Naive B cell (primary cell): ENCODE data around the gene LRP3. TPM values are rescaled to one million over a fixed set of nuclear protein-coding genes. Genes with fewer than 3 reads are reported as not detected.
"Not testable (repeated sequence)": the region's sequence is repeated elsewhere in the genome, so short reads cannot be mapped to it uniquely, and the experiment has no call there.

Experiments
- ATAC-seq, 2 donors: fragments of 150-1000 bp; cut with Tn5 transposase; 2 replicates each; pipeline ENCODE4 v1.10.0; 2021; ENCODE audit warnings: low read depth in 2 of 2, mild to moderate bottlenecking in 2 of 2, moderate library complexity in 2 of 2
- DNase-seq: peaks from one replicate; pipeline ENCODE4 v3.0.0; 2022
- H3K27ac Mint-ChIP-seq, 6 donors: one replicate each; pipeline ENCODE4 v1.8.0; 2020 to 2022; ENCODE audit warnings: mild to moderate bottlenecking in 6 of 6, mixed read lengths in 6 of 6, moderate library complexity in 5 of 6, inconsistent platforms in 2 of 6
- H3K27me3 Mint-ChIP-seq, 3 donors: one replicate each; pipeline ENCODE4 v1.8.0; 2021 to 2022; ENCODE audit warnings: mixed read lengths in 3 of 3, mild to moderate bottlenecking in 1 of 3
- H3K36me3 Mint-ChIP-seq, 2 donors: one replicate each; pipeline ENCODE4 v1.8.0; 2020 to 2022; ENCODE audit warnings: mixed read lengths in 2 of 2, inconsistent platforms in 1 of 2, mild to moderate bottlenecking in 1 of 2
- H3K4me1 Mint-ChIP-seq, 3 donors: one replicate each; pipeline ENCODE4 v1.8.0; 2020 to 2022; ENCODE audit warnings: mixed read lengths in 3 of 3, inconsistent platforms in 1 of 3, mild to moderate bottlenecking in 1 of 3, moderate library complexity in 1 of 3
- H3K4me3 Mint-ChIP-seq, 8 donors: one replicate each; pipeline ENCODE4 v1.8.0; 2020 to 2022; ENCODE audit warnings: mild to moderate bottlenecking in 8 of 8, mixed read lengths in 8 of 8, moderate library complexity in 8 of 8, inconsistent platforms in 2 of 8
- H3K9me3 Mint-ChIP-seq, 7 donors: one replicate each; pipeline ENCODE4 v1.8.0; 2020 to 2022; ENCODE audit warnings: mixed read lengths in 7 of 7, mild to moderate bottlenecking in 5 of 7, inconsistent platforms in 2 of 7, moderate library complexity in 1 of 7
- polyA plus RNA-seq, 6 donors: library from polyadenylated mRNA; unstranded; fragments of 300-500 nt; fragmentation: Illumina TruSeq; gene quantifications; one replicate each; pipeline ENCODE4 v1.2.3, GENCODE V29; 2021; ENCODE audit warnings: low read depth in 6 of 6

LRP3 gene
- polyA plus RNA-seq, 6 donors from 2014 or later: not detected

DNA sequence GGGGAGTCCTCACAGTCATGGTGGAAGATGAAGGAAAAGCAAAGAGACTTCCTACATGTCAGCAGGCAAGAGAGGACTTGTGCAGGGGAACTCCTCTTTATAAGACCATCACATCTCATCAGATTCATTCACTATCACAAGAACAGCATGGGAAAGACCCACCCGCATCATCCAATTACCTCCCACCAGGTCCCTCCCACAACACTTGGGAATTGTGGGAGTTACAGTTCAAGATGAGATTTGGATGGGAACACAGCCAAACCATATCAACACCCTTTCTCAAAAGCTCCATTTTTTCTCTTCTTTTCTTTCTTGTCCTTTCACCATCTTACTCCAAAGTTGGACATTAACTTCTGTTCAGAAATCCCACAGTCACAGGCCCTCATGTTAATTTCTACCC lies 4.7 kb upstream of the LRP3 start:
- H3K9me3 Mint-ChIP-seq: no peaks in the 10 kb centered on the region
- DNase-seq (no peak), ATAC-seq (no peak)
- peaks cover 7 to 22% (median 9%) of the 10 kb centered on the region in 3 donors for H3K4me1 Mint-ChIP-seq
- H3K27me3 Mint-ChIP-seq: peaks cover 24 to 43% (median 41%) of the 10 kb centered on the region in 3 donors
- H3K27ac Mint-ChIP-seq: no peak overlapping the region
- H3K4me3 Mint-ChIP-seq: peak overlapping the region in 1 of 8 donors; percentile 45
- no peaks in the 10 kb centered on the region for H3K36me3 Mint-ChIP-seq

GRCh38 chr19:33191092-33191491 lies 3.0 kb upstream of the LRP3 start:
- DNase-seq, H3K27ac Mint-ChIP-seq, H3K36me3 Mint-ChIP-seq, H3K4me3 Mint-ChIP-seq, ATAC-seq, H3K9me3 Mint-ChIP-seq: not testable (repeated sequence)
- Mint-ChIP-seq H3K4me1 (peaks cover 4 to 20% (median 6%) of the 10 kb centered on the region in 3 donors), H3K27me3 (peaks cover 24 to 46% (median 43%) of the 10 kb centered on the region in 3 donors)

DNA sequence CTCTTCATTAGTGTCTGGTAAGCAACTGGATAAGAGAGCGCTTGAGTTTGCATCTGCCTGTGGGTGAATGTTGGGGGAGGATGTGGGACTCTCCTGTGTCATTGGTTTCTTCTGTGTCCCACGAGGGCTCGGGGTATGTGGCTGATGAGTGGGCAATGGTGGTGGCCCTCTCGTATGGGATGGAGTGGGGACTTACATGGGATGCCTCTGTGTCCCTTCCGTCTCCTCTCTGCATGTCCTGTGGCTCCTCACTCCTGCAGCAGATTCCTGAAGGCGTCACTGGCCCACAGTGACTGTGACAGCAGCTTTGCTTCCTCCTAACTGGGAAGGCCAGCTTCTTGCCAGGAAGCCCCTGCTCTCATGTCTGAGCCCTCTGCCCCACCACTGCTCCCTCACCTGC lies 2.6 kb upstream of the LRP3 start:
- no peak for ATAC-seq
- no peak for DNase-seq
- H3K4me3 Mint-ChIP-seq: no peak overlapping the region
- H3K4me1 Mint-ChIP-seq: peaks cover 2 to 15% (median 4%) of the 10 kb centered on the region in 3 donors
- H3K36me3 Mint-ChIP-seq: no peaks in the 10 kb centered on the region
- H3K27me3 Mint-ChIP-seq: peaks cover 24 to 48% (median 45%) of the 10 kb centered on the region in 3 donors
- no peaks in the 10 kb centered on the region for H3K9me3 Mint-ChIP-seq
- H3K27ac Mint-ChIP-seq: no peak overlapping the region

DNA sequence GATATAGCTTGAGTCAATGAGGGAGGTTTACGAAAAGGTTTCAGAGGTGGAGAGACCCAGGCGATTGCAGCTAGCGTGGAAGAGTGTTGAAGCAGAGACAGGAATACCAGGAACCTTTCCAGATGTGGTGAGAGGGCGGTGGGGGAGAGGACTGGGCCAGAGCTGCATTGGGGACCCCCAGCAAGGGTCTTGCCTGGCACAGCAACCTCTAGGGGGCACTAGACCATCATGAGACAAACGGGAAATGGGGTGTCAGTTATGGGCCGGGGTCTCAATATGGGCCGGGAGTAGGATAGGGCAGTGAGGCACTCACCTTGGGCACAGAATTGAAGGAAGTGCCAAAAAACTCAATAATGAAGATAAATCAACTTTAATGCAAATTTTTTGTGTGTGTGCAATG lies 2.1 kb upstream of the LRP3 start:
- Mint-ChIP-seq H3K36me3 (no peaks in the 10 kb centered on the region), H3K27me3 (peaks cover 29 to 54% (median 50%) of the 10 kb centered on the region in 3 donors), H3K9me3 (no peaks in the 10 kb centered on the region), H3K4me1 (peaks cover 0 to 10% (median 4%) of the 10 kb centered on the region in 3 donors), H3K4me3 (peak overlapping the region in 2 of 8 donors; percentile 27 to 34), H3K27ac (no peak overlapping the region)
- DNase-seq: no peak
- no peak for ATAC-seq

DNA sequence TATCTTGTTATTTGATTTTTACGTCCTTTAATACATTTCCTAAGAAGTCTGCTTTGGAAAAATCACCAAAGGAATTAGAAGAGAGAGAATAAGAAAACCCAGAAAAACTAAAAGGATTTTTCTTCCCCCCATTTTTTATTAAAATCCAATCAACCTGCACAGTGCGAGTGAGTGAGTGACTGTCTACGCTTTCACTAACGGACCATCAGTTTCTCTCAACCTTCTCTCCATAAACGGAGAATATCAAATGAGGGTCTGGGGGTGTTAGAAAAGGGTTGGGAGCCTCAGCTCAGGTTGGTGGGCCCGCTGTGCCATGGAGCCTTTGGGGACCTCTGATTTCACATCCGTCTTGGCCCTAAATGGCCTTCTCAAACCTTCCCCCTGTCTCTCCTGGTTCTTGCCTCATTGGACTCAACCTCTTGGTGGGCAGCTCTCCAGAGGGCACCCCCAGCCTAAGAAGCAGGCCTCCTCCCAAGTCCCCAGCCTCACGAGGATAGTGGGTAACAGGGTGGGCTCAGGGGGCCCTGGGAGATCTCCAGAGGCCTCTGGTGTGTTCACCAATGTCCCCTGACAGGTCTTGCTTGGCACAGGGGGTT lies 763 bp upstream of the LRP3 start:
- H3K27ac Mint-ChIP-seq: no peak overlapping the region
- DNase-seq: no peak
- peak overlapping the region in 7 of 8 donors; percentile 25 to 84 (median 65) for H3K4me3 Mint-ChIP-seq
- H3K36me3 Mint-ChIP-seq: no peaks in the 10 kb centered on the region
- peaks cover 32 to 55% (median 54%) of the 10 kb centered on the region in 3 donors for H3K27me3 Mint-ChIP-seq
- no peaks in the 10 kb centered on the region for H3K9me3 Mint-ChIP-seq
- no peak for ATAC-seq
- H3K4me1 Mint-ChIP-seq: peaks cover 0 to 7% (median 4%) of the 10 kb centered on the region in 3 donors

DNA sequence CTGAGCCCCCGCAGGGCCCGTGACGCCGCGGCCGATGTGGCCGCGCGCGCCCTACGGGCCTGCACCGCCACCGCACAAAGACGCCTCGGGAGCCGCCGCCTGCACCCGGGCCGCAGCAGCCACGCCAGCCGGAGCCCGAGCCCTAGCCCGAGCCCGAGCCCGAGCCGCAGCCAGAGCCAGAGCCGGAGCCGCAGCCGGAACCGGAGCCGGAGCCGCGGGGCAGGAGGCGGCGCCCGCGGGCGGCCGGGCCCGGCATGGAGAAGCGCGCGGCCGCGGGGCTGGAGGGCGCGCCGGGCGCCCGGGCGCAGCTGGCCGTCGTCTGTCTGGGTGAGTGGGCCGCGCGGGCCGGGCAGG lies 379 bp downstream of the LRP3 start:
- H3K9me3 Mint-ChIP-seq: no peaks in the 10 kb centered on the region
- no peak overlapping the region for H3K27ac Mint-ChIP-seq
- no peak for ATAC-seq
- no peak overlapping the region for H3K4me3 Mint-ChIP-seq
- DNase-seq: no peak
- H3K4me1 Mint-ChIP-seq: peaks cover 0 to 7% (median 4%) of the 10 kb centered on the region in 3 donors
- H3K27me3 Mint-ChIP-seq: peaks cover 32 to 61% (median 61%) of the 10 kb centered on the region in 3 donors
- H3K36me3 Mint-ChIP-seq: no peaks in the 10 kb centered on the region

DNA sequence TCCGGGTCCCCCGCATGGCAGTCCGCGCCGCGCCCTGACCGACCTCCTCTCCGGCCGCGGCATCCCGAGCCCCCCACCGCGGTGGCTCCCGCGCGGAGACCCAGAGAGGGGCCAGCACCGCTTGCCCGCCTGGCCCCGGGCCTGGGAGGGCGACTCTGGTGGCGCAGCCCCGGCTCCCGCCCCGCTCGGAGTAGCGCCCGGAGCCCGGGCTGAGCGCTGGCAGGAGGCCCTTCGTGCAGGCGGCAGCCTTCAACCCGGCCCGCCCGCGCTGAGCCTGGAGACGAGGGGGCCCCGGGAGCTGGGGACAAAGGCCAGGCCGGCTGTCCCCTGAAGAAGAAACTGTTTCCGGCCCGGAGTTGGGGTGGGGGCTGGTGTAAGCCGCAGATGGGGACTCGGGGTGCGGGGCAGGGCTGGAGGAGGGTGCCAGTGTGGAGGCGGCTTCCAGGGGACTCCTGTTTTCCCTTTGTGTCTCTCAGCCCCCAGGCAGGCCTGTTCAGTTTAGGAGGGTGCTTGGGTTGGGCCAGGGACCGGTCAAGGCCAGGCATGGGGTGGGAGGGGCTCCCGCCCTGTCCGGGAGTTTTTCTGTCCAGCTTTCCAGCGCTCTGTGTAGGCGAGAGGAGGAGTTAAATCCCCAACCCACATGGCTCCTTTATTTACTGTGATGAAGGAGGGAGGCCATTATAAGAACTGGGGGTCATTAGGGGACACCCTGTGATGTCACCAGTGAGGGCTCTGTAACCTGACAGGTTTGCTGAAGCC lies 935 bp downstream of the LRP3 start:
- ATAC-seq: no peak
- Mint-ChIP-seq H3K4me1 (peaks cover 0 to 7% (median 4%) of the 10 kb centered on the region in 3 donors), H3K9me3 (no peaks in the 10 kb centered on the region), H3K36me3 (no peaks in the 10 kb centered on the region), H3K27ac (no peak overlapping the region), H3K4me3 (peak overlapping the region in 5 of 8 donors; percentile 35 to 80 (median 45)), H3K27me3 (peaks cover 32 to 61% (median 56%) of the 10 kb centered on the region in 3 donors)
- no peak for DNase-seq

GRCh38 chr19:33195645-33196347 lies 1.7 kb downstream of the LRP3 start:
- no peak for ATAC-seq
- peaks cover 28 to 54% (median 49%) of the 10 kb centered on the region in 3 donors for H3K27me3 Mint-ChIP-seq

DNA sequence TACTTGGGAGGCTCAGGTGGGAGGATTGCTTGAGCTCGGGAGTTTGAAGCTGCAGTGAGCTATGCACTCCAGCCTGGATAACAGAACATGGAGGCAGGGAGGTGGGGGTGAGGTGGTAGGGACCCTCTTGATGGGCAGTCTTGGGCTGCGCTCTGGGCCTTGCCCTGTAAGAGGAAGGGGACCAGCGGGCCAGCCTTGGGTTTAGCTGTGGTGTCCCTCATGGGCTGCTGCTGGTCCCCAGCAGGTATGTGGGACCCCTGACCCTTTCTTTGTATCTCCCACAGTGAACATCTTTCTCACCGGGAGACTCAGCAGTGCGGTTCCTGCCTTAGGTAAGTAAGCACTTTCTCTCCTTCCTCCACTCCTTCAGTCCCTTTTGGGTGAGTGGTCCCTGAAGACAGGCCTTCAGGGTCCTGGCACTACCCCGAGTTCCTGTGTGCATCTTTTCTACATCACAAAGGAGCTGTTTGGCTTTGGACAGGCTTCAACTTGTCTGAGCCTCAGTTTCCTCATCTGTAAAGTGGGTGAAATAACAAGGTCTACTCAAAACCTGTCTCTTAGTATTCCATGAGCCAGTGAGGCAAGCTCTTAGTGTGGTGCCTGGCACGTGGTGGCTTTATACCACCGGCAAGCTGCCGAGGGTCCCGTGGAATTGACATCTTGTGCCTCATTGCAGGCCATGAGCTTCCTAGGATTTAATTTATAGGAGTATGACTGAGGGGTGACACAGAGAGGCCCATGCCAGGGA lies 2.5 kb downstream of the LRP3 start:
- peaks cover 23 to 48% (median 41%) of the 10 kb centered on the region in 3 donors for H3K27me3 Mint-ChIP-seq
- H3K4me1 Mint-ChIP-seq: peaks cover 0 to 7% (median 4%) of the 10 kb centered on the region in 3 donors
- DNase-seq: no peak
- peak overlapping the region in 2 of 8 donors; percentile 7 to 73 for H3K4me3 Mint-ChIP-seq
- no peak overlapping the region for H3K27ac Mint-ChIP-seq
- ATAC-seq: no peak
- no peaks in the 10 kb centered on the region for H3K9me3 Mint-ChIP-seq
- H3K36me3 Mint-ChIP-seq: no peaks in the 10 kb centered on the region

More at GRCh38 chr19:33195645-33196347, 1.7 kb downstream of the LRP3 start:
- no peak overlapping the region for H3K27ac Mint-ChIP-seq
- H3K4me1 Mint-ChIP-seq: peaks cover 0 to 7% (median 4%) of the 10 kb centered on the region in 3 donors
- no peaks in the 10 kb centered on the region for H3K36me3 Mint-ChIP-seq
- DNase-seq: no peak
- peak overlapping the region in 3 of 8 donors; percentile 16 to 45 (median 35) for H3K4me3 Mint-ChIP-seq
- no peaks in the 10 kb centered on the region for H3K9me3 Mint-ChIP-seq

DNA sequence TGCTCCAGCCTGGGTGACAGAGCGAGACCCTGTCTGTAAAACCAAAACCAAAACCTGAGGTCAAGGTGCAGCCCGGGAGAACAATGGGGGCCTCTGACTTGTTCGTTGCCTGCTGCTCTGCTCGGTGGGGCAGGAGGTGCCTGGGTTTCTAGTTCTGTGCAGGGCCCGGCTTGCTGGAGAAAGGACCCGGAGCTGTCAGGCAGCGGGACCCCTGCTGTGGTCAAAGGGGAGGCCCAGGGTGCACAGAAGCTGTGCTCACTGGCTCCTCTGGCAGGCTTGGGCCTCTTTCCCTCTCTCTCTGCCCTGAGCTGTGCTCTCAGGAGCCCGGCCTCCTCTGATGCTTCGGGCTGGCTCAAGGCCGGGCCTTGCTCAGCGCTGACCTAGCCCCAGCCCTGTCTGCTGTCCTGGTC lies 3.5 kb downstream of the LRP3 start:
- Mint-ChIP-seq H3K27me3 (peaks cover 18 to 38% (median 31%) of the 10 kb centered on the region in 3 donors), H3K9me3 (no peaks in the 10 kb centered on the region), H3K4me3 (peak overlapping the region in 1 of 8 donors; percentile 9), H3K4me1 (peaks cover 0 to 7% (median 4%) of the 10 kb centered on the region in 3 donors), H3K27ac (no peak overlapping the region), H3K36me3 (no peaks in the 10 kb centered on the region)
- ATAC-seq (no peak), DNase-seq (no peak)

GRCh38 chr19:33198169-33198568 lies 4.0 kb downstream of the LRP3 start:
- Mint-ChIP-seq H3K27ac (no peak overlapping the region), H3K4me3 (no peak overlapping the region), H3K27me3 (peaks cover 14 to 32% (median 25%) of the 10 kb centered on the region in 3 donors), H3K36me3 (no peaks in the 10 kb centered on the region), H3K9me3 (no peaks in the 10 kb centered on the region), H3K4me1 (peaks cover 0 to 7% (median 4%) of the 10 kb centered on the region in 3 donors)
- ATAC-seq: no peak
- DNase-seq: no peak

GRCh38 chr19:33199441-33200265 lies 5.5 kb downstream of the LRP3 start:
- ATAC-seq (no peak), DNase-seq (no peak)
- Mint-ChIP-seq H3K4me1 (peaks cover 0 to 3% (median 0%) of the 10 kb centered on the region in 3 donors), H3K36me3 (no peaks in the 10 kb centered on the region), H3K9me3 (no peaks in the 10 kb centered on the region), H3K4me3 (no peak overlapping the region), H3K27ac (no peak overlapping the region), H3K27me3 (peaks cover 9 to 25% (median 18%) of the 10 kb centered on the region in 3 donors)
